ENCODE results near the gene ACTG1. TPM values are rescaled to one million over a fixed set of nuclear protein-coding genes. Genes with fewer than 3 reads are reported as not detected.

Gene ACTG1
- total and polyA plus RNA-seq, 9 of the 15 experiments (the other 6 are each of a cell fraction or from before 2014, with no cell fraction given), result 224 to 1,775 (median 568) TPM

GRCh38 chr17:81513372-81513752 lies 763 bp upstream of the ACTG1 start (continued):
- TF ChIP-seq LCOR (CRISPR knock-in tag; IDR thresholded peaks at IDR 0.05) (0 out of 2 replicates have a peak, but pooled peaks have one; percentile 34), LEF1 (IDR thresholded peaks at IDR 0.05) (no peak), CBX8 (IDR thresholded peaks at IDR 0.05; ENCODE audit: borderline replicate concordance, extremely low read depth, low read depth, low read length, poor library complexity, severe bottlenecking) (no peak), CBFB (CRISPR knock-in tag; IDR thresholded peaks at IDR 0.05) (no peak), CTBP1 (IDR thresholded peaks at IDR 0.05; ENCODE audit: borderline replicate concordance) (no peak), SP2 (IDR thresholded peaks at IDR 0.05; ENCODE audit: extremely low read depth, low read depth, low read length, poor library complexity, severe bottlenecking) (no peak), SRF (CRISPR knock-in tag; IDR thresholded peaks at IDR 0.05) (peak in 1 of 2 experiments; percentile 45; a peak in 1 of 4 replicates), MIER1 (IDR thresholded peaks at IDR 0.05; ENCODE audit: low read depth) (no peak), SMC3 (conservative IDR thresholded peaks at IDR 0.05; ENCODE audit: insufficient read depth, low read depth, low read length) (no peak), TFAP4 (CRISPR knock-in tag; IDR thresholded peaks at IDR 0.05; ENCODE audit: borderline replicate concordance) (peak; percentile 43), NFIX (CRISPR knock-in tag; IDR thresholded peaks at IDR 0.05; ENCODE audit: low read depth) (no peak), TAF15 (IDR thresholded peaks at IDR 0.05; ENCODE audit: low read depth, low read length) (no peak), SRSF1 (IDR thresholded peaks at IDR 0.05; ENCODE audit: low read depth, low read length) (no peak), TGIF2 (CRISPR knock-in tag; IDR thresholded peaks at IDR 0.05) (no peak), KDM5B (IDR thresholded peaks at IDR 0.05; ENCODE audit: insufficient replicate concordance, low read depth, low read length) (peak; percentile 27), ILF3 (IDR thresholded peaks at IDR 0.05; ENCODE audit: borderline replicate concordance) (no peak), KLF1 (tag; IDR thresholded peaks at IDR 0.05) (no peak), CREB5 (CRISPR knock-in tag; IDR thresholded peaks at IDR 0.05) (no peak), E2F1 (CRISPR knock-in tag; IDR thresholded peaks at IDR 0.05) (no peak), E2F6 (IDR thresholded peaks at IDR 0.05; ENCODE audit: borderline replicate concordance in 1 of 2, extremely low read depth in 1 of 2, insufficient read depth in 1 of 2, insufficient read length in 1 of 2, low read depth in 1 of 2, low read length in 1 of 2, poor library complexity in 1 of 2, severe bottlenecking in 1 of 2) (peak in 1 of 2 experiments; percentile 36), JUN (IDR thresholded peaks at IDR 0.05; ENCODE audit: borderline replicate concordance, low read depth, low read length) (no peak), JUN (CRISPR knock-in tag; IDR thresholded peaks at IDR 0.05; ENCODE audit: borderline replicate concordance) (no peak), ZBTB17 (CRISPR knock-in tag; IDR thresholded peaks at IDR 0.05) (no peak), TEAD4 (IDR thresholded peaks at IDR 0.05; ENCODE audit: low read length) (no peak), TEAD4 (CRISPR knock-in tag; IDR thresholded peaks at IDR 0.05; ENCODE audit: borderline replicate concordance) (no peak)

All from K562 (cell line).